DMS 273 treated with DMSO at 0.1 percent for 48 hours (cell line): ENCODE measurements around the gene LBH.

Experiments
- DNase-seq: peaks from one replicate; lab custom pipeline; 2025; lab: John Stamatoyannopoulos, UW

LBH gene

GRCh38 chr2:30231212-30231995, at the start of gene LBH:
LBH (plus strand) TSS chr2:30231534; CDS start chr2:30231739, 205 bp downstream.
- DNase-seq, result no peak

DNA sequence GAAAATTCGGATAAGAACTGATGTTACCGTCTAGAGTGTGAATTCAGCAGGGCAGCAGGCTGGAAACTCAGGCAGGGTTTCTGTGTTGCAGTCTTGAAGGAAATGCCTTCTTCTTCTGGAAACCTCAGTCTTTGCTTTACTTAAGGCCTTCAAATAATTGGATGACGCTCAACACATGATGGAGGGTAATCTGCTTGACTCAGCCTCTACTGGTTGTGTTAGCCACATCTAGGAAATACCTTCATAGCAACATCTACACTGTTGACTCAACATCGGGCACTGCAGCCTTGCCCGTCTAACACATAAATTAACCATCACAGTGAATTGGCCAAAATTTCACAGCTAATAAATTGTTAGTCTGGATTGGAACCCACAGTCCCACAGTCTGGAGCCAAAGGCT, 47.3 kb upstream of the LBH start:
- no peak for DNase-seq

DNA sequence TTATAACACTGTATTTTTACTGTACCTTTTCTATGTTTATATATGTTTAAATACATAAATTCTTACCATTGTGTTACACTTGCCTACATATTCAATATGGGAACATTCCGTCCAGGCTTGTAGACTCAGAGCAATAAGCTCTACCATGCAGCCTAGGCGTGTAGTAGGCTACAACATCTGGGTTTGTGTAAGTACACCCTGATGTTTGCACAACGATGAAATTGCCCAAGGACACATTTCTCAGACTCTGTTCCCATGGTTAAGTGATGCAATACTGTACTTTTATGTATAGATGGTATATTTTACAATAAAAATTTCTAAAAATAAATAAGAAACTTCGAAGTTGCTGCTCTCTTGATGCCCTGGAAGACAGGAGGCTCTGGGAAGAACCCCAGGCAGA, 46.2 kb upstream of the LBH start:
- DNase-seq, result no peak

DNA sequence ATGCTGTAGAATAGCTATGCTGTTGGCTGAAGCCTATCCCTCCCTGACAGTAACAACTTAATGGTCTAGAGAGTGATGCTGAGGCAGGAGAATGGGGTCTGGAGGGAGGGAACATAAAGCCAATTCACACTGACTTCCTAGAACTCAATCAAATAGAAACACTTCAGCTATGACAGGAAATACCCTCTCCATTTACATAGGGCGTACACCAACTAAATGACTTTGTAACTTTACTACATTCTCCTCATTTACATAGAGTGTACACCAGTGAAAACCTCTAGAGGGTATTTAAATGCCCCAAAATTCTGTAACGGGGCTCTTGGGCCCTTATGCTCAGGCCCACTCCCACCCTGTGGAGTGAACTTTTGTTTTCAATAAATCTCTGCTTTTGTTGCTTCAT, 43.0 kb upstream of the LBH start:
- no peak for DNase-seq

DNA sequence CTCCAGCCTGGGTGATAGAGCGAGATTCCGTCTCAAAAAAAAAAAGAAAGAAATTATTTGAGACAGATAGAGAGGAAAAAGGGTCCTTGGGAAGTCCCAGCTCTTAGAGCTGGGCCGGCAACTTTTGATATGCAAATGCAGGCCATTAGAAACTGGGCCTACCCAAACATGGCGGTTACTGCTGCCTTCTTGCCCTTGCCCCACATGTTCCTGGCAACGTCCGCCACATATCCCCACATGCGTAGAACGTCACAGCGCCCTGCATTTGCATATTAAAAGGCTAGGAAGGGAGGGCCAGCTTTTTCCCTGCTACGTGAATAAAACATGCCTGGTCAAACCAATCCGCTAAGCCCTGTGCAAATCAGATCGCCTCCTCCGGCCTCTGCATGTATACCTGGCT, 40.7 kb upstream of the LBH start:
- no peak for DNase-seq

- no peak for DNase-seq
Observed at GRCh38 chr2:30191107-30191506, 40.2 kb upstream of the LBH start.

- no peak for DNase-seq
Observed at GRCh38 chr2:30191819-30192271, 39.5 kb upstream of the LBH start.

- DNase-seq, result no peak
Observed at GRCh38 chr2:30192314-30192713, 39.0 kb upstream of the LBH start.

GRCh38 chr2:30193104-30193681, 38.1 kb upstream of the LBH start:
- no peak for DNase-seq

DNA sequence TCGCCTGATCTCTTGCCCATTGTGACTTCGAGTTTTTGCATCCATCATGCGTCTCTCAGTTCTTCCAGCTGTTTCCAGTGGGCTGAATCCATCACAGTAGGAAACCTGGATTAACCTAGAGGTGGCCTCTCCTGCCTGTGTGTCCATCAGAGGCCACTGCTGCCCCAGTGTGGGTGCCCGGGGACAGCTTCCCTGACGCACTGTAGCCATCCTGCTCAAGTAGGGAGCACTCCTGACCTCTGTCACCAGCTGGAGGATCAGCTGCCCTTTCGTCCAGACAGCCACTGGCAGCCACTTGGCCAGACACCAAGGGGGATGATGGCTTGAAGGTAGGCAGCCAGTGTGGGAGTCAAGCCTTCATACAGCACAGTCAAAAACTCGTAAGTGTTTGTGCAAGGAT, 36.9 kb upstream of the LBH start:
- no peak for DNase-seq

- DNase-seq, result no peak
Observed at GRCh38 chr2:30195016-30195415, 36.3 kb upstream of the LBH start.

GRCh38 chr2:30197570-30198192, 33.7 kb upstream of the LBH start:
- no peak for DNase-seq

DNA sequence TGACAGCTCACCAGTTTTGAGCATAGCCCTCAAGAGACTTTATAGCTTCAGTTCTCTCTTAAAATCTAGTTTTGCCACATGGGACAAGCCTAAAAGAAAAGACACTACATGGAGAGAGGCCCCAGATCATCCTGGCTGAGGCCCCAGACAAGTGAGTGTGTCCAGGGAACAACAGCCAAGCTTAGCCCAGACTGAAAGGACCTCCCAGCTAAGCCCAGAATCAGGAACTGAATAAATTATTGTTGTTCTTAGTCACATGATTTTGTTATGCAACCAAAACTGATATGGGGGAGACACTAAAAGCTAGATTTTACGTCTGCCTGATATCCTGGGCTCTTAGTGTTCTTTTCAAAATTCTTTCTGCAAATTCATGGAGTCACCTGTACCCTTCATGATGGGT, 29.3 kb upstream of the LBH start:
- DNase-seq, result no peak

DNA sequence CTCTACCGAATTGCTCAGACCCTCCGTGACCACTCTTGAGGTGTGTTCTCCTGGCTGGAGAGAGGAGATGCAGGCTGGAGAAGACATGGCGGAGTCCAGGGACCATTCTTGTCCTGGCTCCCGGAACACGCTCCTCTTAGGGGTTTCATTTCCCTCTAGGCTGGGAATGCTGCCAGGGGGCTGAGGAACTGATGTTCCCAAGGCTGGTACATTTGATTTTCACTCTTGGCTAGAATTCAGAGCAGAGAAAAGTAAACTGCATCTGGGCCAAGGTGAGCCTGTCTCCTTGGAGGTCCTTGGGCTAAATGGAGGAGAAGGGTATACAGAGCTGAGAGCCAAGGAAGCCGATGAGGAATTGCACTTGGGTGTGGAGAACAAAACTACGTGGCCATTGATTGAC, 28.2 kb upstream of the LBH start:
- no peak for DNase-seq

DNA sequence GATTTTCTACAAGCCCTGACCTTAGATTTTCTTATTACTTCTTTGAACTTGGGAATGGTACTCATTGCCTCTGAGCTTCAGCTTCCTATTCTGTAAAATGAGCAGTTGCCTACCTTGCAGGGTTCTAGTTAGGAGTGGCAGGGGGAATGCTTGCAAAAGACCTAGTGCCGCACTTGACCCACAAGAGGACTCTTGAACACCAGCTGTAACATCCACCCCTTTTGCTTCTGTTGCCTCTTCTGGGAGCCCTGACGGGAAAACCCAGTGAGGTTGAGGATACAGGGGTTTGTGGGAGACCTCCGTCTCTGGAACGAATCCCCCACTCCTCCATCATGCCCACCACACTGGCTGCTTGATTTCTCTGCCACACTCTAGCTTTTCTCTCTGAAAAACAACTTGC, 27.1 kb upstream of the LBH start:
- DNase-seq, result no peak

DNA sequence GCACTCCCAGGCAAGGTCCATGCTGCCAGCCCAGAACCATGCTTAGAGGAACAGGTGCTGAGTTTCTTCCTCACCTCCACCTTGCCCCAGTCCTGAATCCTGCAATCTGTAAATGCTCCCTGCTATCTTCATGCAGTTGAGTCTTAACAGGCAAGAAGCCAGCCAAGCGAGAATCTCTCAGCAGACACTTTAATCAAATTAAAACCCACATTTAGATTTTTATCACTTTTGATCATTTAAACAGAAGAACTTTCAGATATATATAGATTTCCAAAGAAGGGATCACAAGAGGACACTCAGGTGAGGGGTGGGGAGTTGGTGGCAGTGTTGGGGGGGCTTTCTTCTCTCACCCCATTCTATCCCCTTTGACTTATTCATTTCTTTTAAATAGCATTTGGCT, 25.9 kb upstream of the LBH start:
- DNase-seq, result no peak

- no peak for DNase-seq
Observed at GRCh38 chr2:30206461-30207430, 24.6 kb upstream of the LBH start.

- DNase-seq, result peak; percentile 30
Observed at GRCh38 chr2:30208453-30208852, 22.9 kb upstream of the LBH start.

- no peak for DNase-seq
Observed at GRCh38 chr2:30209227-30209626, 22.1 kb upstream of the LBH start.

GRCh38 chr2:30213326-30213725, 18.0 kb upstream of the LBH start:
- no peak for DNase-seq

DNA sequence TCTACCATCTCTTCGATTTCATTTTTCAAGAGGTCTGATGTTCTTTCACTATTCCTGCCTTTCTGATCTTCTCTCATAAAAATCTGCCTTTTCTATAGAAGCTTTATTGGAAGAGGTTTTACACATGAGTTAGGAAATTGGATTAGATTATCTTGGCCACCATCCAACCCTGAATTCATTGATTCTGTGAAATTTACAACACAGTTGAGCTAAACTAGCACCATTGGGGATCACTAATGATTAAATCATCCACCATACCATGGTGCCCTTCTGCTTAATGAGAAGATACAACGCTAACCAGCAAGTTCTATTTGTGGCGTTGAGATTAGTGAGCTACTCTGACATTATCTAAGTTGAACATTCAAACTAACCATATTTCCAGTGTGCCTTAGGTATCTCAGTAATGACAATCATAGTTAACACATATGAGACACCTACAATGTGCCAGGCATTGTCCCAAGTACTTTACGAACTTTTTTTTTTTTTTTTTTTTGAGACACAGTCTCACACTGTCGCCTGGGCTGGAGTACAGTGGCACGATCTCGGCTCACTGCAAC, 17.3 kb upstream of the LBH start:
- DNase-seq, result no peak

GRCh38 chr2:30216157-30216556, 15.2 kb upstream of the LBH start:
- no peak for DNase-seq
